Hepatic stellate cell (primary cell): ENCODE measurements around the gene PARVG.
A peak's percentile ranks its signal among the peaks of the same experiment; 100 is the strongest.

Source experiments
- DNase-seq: peaks from one replicate; pipeline ENCODE4 v3.0.0; 2011; ENCODE audit warnings: low spot score

The PARVG gene

GRCh38 chr22:44195189-44195871 lies 14.6 kb downstream of the PARVG start:
- no peak for DNase-seq

GRCh38 chr22:44196241-44196640 lies 15.5 kb downstream of the PARVG start:
- no peak for DNase-seq

- no peak for DNase-seq
Observed at GRCh38 chr22:44196731-44197131, 16.0 kb downstream of the PARVG start.

GRCh38 chr22:44197271-44197670 lies 16.5 kb downstream of the PARVG start:
- DNase-seq: no peak

GRCh38 chr22:44199164-44199563 lies 18.4 kb downstream of the PARVG start:
- DNase-seq: no peak

- DNase-seq: no peak
Observed at GRCh38 chr22:44199866-44200265, 19.1 kb downstream of the PARVG start.

GRCh38 chr22:44200451-44200850 lies 19.7 kb downstream of the PARVG start:
- DNase-seq: no peak

GRCh38 chr22:44200855-44201550 lies 20.3 kb downstream of the PARVG start:
- DNase-seq: no peak

GRCh38 chr22:44201665-44202064 lies 20.9 kb downstream of the PARVG start:
- DNase-seq: no peak

- DNase-seq: peak; percentile 75
Observed at GRCh38 chr22:44202261-44202789, 21.6 kb downstream of the PARVG start.

GRCh38 chr22:44203203-44203602 lies 22.5 kb downstream of the PARVG start:
- no peak for DNase-seq

- DNase-seq: no peak
Observed at GRCh38 chr22:44204739-44205515, 24.2 kb downstream of the PARVG start.

- no peak for DNase-seq
Observed at GRCh38 chr22:44205516-44206329, 25.0 kb downstream of the PARVG start.

GRCh38 chr22:44206330-44206645 lies 25.6 kb downstream of the PARVG start:
- DNase-seq: no peak

GRCh38 chr22:44206696-44207095 lies 26.0 kb downstream of the PARVG start:
- no peak for DNase-seq

GRCh38 chr22:44207173-44207980 lies 26.7 kb downstream of the PARVG start:
- DNase-seq: no peak

GRCh38 chr22:44207981-44208317 lies 27.2 kb downstream of the PARVG start:
- no peak for DNase-seq

GRCh38 chr22:44209343-44209742 lies 28.6 kb downstream of the PARVG start:
- DNase-seq: no peak

GRCh38 chr22:44210722-44211121 lies 30.0 kb downstream of the PARVG start:
- DNase-seq: no peak

- DNase-seq: no peak
Observed at GRCh38 chr22:44211256-44211945, 30.7 kb downstream of the PARVG start.
